ENCODE results near the gene HMG20B.

Gene HMG20B

DNA sequence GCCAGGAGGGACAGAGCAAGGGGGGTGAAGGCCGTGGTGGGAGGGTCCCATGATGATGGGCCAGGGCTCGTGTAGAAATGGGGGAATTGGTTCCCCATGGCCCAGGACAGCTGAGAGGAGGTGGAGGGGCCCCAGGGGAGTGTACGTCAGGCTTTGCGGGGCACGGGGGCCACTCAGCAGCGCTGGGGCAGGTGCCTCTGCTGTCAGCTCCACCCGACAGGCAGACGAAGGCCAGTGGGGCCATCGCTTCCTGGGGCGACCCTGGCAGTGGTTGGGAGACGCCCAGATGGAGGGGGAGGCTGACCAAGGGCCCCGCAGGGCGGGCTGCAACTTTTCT, 35.7 kb upstream of the HMG20B start:
- no peak for DNase-seq (ENCODE audit: low spot score)

DNA sequence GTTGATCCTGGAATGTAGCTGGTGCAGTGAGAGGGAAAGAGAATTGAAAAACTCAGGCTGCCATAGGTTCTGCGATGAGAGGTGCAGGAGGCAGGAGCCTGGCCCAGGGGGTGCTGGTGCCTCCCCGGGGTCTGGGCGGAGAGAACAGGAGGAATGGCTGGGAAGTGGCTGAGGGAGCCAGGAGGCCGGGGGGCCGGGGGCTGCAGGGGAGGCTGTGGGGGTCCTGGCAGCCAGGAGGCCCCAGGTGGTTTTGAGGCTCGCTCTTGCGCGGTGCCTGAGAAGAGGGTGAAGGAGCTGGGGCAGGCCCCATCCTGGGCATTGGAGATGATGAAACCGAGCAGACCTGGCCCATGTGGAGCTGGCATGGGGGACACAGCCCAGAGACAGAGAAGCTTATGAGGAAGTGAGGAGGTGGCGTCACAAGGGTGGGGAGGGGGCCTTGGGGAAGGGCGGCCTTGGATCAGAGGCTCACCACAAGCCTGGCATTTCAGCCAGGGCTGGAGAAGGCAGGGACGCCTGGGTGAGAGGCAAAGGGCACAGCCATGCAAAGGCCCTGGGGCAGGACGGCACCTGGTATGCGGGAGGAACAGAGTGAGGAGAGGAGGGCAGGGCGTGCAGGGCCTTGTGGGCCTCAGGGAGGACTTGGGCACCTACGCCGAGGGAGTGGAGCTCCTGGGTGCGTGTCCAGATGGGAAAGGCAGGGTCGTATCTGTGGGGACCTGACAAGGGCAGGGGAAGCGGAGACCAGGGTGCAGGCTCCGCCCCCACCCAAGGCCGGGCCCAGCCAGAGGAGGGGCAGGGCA, 35.1 kb upstream of the HMG20B start:
- DNase-seq (ENCODE audit: low spot score), result no peak

DNA sequence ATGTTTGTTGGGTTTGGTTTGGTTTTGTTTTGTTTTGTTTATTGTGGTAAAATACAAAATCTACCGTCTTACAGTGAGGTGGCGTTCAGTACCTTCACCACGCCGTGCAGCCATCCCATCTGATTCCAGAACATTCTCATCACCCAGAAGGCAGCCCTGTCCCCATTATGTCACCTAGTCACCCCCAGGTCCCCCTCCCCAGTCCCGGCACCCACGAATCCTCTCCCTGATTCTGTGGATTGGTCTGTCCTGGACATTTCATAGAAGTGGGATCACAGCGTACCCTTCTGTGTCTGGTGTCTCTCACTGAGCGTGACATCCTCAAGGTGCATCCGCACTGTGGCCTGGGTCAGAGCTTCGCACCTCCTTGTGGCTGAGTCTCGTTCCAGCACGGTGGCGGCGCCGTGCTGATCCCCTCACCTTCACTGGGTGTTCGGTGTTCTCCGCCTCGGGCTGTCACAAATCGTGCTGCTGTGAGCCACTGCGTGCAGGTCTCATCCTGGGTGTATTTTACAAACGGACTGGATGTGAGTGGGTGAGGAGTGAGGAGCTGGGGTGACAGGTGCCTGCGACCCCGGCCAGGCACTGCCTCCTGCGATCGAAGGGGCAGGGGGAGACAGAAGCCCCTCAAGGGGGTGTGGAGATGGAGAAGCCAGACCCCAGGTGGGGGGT, 34.4 kb upstream of the HMG20B start:
- no peak for DNase-seq (ENCODE audit: low spot score)

DNA sequence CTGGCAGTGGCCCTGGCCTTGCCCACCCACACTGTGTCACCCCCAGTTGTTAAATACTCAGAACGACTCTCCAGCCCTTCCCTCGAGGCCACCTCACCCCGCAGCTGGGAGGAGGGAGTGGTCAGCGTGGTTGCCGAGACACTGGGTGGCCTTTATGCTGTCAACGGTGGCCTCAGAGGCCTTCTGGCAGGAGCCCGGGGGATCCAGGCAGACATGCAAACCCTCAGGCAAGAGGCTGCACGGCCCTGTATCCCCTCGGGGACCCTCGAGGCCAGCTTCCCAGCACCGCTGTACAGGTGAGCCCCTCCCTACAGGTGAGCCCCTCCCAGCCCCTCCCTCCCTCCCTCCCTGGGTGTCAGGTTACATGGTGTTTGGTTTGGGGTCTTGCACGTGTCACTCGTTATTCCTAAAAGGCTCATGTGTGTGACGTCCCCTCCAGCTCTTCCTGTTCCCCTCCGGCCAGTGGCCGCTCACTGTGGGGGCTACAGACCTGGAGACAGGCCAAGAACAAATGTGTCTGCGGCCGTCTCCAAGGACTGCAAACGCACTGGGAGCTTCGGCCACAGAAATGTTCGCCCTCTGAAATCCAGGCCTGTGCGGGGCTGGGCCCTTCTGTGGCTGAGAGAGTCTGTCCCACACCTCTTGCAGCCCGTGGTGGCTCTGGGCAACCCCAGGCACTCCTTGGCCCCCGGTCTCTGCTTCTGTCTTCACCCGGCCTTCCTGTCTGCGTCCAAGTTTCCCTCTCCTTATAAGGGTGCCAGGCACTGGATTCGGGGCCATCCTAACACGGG, 33.6 kb upstream of the HMG20B start, which contains the start of gene TEKTIP1:
TSS of gene TEKTIP1 (plus strand) at position 210 of the 791 bp plus-strand sequence. CDS start at position 214, 4 bp downstream.
- no peak for DNase-seq (ENCODE audit: low spot score)

DNA sequence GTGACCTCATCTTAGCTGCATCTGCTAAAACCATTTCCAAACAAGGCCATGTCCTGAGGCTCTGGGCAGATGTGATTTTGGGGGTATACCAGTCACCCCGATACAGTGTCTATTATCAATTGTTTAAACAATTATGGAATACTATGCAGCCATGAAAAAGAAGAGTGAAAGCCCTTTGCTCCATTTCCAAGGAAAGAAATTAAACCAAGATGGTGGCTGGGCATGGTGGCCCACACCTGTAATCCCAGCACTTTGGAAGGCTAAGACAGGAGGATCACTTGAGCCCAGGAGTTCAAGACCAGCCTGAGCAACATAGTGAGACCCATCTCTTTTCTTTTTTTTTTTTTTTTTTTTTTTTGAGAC, 33.0 kb upstream of the HMG20B start:
- DNase-seq (ENCODE audit: low spot score), result no peak

DNA sequence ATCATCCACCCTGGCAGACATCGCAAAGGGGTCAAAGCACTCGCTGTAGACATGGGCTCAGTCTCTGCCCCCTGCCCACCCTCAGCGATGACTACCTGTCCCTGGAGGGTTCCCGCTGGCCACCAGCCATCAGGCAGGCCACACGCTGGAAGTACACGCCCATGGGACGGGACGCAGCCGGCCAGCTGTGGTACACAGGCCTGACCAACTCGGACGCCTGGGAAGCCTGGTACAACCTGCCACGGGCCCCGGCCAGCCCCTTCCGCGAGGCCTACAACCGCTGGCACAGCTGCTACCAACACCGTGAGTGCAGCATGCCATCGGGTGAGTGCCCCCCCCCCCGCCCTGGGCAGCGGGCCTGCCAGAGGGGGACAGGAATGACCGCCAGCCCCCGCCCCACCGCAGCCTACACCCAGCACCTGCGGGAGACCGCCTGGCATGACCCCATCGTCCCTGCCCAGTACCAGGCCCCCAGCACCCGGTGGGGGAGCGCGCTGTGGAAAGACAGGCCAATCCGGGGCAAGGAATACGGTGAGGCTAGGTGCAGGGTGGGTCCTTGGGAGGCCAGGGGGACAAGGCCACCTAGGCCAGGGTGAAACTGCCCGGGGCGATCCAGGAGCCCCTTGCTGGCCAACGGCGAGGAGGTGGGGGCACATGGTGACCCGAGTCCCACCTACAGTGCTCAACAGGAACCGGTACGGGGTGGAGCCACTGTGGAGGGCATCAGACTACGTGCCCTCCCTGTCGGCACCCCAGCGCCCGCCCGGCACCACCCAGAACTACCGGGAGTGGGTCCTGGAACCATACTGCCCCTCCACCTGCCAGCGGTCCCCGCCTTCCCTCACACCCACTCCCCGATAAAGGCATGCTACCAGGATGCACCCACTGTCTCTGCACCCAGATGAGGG, 29.3 kb upstream of the HMG20B start:
- DNase-seq (ENCODE audit: low spot score), result no peak

DNA sequence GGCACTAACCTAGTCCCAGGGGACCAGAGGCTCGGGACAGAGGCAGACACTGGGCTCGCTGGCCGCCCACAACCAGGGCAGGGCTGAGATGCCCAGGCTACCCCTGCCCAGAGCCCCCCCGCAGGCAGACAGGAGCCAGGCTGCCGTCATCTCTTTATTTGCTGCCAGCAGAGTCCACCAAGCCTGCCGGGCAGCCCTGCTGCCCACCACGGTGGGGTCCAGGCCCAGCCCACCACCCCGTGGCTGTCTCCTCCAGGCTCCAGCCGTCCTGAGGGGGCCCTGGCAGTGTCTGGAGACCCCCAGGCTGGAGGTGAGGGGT, 28.7 kb upstream of the HMG20B start:
- no peak for DNase-seq (ENCODE audit: low spot score)

DNA sequence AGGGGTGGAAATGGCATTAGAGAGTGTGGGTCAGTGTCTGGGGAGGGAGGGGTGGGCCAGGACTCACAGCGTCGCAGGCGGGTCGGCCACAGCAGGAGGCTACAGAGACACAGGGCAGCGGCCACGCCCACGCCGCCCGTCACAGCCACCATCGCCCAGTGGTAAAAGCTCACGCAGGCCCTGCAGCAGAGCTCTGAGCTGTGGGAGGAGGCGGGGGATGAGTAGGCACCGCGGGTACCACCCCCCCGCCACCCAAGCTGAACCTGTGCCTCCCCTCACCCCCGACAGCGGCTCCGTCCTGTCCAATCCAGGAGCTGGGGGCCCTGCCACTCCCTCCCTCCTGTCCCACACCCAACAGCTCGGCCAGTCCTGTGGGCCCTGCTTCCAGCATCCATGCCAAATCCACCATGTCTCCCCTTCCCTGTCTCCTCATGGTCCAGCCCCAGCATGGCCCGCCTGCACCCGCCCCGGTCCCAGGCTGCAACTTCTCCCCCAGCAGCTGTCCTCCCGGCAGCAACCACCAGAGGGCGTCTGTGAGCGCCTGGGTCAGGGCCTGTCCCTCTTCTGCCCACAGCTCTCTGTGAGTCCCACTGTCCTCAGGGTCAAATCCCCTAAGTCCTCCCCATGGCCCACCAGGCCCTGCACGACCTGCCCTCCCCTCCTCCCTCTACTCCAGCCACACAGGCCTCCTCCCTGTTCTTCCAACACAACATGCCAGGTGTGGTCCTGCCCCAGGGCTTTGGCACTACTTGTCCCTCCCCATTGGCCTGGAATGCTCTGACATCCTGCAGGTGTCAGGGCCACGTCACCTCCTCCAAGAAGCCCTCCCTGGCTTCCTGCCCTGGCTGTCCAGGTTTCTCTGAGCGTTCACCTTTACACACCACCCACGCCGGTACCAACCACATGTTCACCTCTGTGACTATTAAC, 27.7 kb upstream of the HMG20B start:
- DNase-seq (ENCODE audit: low spot score), result peak; percentile 78

DNA sequence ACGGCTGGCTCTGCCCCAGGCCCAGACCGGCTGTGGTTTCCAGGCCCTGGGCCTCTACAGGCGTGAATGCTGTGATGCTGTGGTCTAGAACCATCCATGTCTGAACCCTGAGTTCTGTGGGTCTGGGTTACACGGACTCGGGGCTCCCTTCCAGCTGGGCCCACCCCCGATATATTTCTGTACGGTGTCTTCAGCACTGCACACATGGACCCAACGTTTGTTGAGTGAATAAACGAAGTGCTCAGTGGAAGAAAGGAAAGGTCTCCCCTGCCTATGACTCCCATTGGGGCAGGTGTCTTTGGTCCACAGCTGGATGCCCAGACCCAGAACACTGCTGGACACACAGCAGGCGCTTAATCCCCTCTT, 27.1 kb upstream of the HMG20B start:
- no peak for DNase-seq (ENCODE audit: low spot score)

DNA sequence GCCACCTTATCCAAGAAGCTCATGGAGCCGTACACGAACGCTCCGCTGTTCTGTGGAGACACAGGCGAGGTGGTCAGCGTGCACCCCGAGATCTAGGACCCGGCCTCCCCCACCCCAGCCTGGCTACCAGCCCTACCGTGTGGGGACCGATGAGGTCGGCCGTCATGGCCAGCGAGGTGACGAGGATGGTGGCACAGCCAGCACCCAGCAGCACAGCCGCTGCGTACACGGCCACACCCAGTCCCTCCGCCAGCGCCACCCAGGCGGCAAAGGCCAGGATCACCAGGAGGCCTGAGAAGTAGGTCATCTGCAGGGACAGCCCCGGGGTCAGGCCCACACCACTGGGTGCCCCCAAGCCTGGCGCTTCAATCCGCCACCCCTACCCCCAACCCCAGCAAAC, 26.6 kb upstream of the HMG20B start:
- no peak for DNase-seq (ENCODE audit: low spot score)

DNA sequence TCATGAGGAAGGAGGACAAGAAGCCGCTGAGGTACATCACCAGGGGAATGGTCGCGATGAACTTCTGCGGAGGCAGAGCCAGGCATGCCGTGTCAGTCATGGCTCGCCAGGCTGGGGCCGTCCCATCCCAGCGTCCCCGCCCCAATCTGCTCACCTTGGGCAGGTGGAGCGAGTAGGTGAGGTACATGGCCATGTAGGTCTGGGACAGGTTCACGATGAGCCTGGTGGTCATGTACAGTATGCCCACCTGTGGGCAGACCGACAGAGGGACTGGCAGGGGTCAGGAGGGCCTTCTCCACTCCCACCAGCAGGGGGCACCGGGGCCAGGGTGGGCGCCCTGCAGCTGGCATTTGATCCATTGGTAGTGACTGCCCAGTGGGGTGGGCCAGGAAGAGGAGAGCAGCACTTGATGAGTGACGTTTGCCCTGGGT, 25.4 kb upstream of the HMG20B start:
- peak; percentile 49 for DNase-seq (ENCODE audit: low spot score)

DNA sequence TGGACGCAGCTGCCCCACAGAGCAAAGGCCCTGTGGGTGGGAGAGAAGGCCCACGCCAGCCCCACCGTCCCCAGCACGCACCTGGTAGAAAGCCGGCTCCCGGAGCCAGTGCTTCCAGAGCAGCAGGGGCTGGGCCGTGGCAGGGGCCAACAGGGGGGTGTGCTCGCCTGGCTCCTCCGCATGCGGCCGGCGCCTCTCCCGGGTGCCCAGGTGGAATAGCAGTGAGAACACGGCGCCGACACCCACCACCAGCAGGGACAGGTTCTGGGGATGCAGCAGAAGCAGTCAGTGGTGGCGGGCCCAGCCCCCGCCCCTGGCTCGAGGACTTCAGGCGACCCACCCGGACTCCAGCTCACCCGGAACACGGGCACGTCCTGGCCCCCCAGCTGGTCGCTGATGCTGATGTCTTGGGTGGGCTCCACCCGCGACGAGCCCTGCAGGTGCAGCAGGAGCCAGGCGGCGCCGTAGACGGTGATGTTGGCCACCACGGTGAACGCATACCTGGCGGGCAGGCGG, 24.9 kb upstream of the HMG20B start:
- no peak for DNase-seq (ENCODE audit: low spot score)

DNA sequence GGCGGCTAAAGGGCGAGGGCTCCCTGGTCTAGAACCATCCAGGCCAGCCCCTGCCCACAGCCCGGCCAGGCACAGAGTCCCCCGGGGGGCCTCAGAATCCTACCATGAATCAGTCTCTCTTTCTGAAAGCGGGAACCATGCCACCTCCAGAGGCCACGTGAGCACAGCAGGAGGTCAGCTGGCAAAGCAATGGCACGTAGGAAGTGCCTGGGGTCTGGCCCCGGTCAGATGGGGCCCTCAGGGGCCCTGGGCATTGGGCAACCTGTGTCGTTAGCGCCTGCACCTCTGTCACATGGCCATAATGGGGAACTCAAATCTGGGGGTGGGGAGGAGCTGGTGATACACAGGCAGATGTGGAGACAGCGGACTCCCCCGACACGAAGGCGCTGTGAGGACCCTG, 24.1 kb upstream of the HMG20B start:
- no peak for DNase-seq (ENCODE audit: low spot score)

DNA sequence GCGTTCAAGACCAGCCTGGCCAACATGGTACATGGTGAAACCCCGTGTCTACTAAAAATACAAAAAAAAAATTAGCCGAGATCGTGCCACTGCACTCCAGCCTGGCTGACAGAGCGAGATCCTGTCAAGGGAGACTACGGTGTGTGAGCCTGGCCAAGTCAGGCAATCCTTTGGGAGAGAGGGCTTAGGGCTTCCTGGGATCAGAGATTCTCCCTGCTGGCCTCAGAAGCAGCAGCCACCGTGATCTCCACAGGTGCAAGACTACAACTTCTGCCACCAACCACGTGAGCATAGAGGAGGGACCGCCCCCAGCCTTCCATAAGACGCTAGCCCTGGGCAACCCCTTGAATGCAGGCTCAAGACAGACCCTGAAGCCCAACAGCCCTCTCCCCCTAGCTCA, 22.9 kb upstream of the HMG20B start:
- DNase-seq (ENCODE audit: low spot score), result no peak

DNA sequence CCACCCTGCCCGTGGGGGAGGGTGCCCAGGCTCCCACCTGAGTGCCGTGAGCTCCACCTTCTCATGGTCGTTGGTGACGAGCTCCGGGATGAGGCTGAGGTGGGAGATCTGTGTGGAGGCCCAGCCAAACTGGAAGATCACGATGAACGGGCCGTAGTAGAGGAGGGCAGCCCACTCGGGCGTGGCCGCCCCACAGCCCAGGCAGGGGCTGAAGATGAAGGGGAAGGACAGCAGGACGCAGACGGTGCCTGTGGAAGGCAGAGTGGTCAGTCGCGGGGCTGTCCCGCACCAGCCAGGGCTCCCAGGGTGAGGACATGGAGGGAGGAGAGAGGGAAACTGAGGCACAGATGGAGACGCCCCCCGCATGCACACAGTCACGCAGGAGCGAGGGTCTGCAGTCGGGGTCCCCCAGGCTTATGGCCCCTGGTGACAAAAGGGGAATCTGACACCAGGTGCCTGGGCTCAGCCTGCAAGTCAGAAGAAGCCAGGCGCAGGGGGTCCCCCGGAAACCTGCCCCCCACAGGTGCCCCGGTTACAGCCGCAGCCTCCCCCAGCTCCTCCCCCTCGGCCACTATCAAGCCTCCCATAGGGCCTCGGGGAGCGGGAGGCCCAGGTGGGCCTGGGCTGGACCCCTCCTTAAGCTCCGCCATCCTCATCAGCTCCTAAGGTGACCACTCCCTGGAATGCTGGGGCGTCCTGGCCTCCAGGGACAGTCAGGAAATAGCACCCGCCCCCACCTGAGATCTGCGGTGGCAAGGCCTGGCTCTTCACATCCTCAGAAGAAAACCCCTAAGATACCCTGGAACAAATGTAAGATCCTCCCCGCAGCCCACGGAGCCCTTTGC, 21.6 kb upstream of the HMG20B start:
- DNase-seq (ENCODE audit: low spot score), result no peak

DNA sequence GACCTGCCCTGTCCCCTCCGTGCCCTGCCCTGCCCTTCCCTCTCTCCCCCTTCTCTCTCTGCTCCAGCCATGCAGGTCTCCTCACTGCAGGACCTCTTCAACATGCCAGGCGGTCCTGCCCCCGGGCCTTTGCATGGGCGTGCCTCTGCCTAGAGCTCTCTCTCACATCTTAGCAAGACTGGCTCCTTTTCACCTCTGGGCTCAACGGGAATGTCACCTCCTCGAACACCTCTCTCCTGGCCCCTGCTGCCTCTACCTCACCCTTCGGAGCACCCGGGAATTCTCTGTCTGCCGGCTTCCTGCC, 21.0 kb upstream of the HMG20B start:
- DNase-seq (ENCODE audit: low spot score), result no peak

DNA sequence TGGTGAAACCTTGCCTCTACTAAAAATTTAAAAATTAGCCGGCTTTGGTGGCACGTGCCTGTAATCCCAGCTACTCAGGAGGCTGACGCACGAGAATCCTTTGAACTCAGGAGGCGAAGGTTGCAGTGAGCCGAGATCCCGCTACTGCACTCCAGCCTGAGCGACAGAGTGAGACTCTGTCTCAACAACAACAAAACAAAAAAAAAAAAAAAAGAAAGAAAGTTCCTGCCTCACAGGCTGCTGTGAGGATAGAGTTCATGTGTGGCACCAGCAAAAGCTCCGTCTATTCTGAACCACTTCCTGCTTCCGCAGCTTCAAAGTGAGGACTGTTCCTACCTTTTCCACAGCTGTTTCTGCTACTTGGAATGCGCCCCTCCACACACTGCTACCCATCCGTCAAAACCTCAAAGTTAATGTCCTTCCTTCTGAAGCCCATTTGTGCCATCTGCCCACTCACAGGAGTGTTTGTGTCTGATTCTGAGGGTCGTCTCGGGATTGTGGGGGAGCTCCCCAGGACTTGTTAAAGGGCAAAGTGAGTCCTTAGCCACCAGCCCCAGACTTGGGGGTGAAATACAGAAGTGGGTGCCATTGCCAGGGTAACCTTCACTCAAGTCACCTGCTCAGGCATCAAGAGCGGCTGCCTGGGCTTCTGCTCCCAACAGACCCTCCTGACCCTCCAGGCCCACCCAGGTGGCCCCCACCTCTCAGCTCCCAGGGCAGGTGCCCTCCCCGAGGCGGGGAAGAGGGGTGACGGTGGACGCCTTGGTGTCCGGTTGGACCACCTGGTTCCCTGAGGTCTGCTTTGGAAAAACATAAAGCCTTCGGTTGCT, 18.3 kb upstream of the HMG20B start:
- no peak for DNase-seq (ENCODE audit: low spot score)

DNA sequence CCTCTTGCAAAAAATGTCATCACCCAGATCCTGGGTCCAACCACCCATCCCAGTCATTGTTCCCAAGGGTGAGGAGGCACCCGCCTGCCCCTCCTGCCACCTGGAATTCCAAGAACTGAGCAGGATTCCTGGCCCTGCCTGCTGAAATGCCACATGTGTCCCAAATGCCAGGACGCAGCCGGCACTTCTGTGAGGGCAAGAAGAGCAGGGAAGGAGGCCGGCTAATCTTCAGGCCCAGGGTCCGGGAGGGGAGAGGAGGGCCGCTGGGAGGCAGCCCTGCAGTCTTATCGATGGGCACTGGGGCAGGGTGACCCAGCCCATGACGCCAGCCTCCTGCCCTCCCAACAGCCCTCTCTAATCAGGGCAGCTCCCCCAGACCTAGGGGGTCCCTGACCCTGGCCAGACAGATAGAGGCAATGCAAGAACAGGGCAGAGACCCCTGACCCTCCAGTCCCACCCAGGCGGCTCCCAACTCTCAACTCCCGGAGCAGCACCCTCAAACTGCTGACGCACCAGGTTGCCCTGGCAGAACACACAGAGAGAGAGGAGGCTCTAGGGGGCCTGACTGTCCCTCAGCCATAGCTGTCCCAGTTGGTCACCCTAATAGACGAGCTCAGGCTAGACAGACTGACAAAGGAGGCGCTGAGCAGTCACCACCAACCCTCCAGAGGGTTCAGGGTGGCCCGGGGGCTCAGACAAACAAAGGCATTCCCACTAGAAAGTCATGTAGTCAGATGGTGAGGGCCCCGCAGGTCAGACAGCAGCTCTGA, 16.9 kb upstream of the HMG20B start:
- no peak for DNase-seq (ENCODE audit: low spot score)

Data from germinal center (tissue), 1 donor.